PC-3 (cell line): ENCODE results near the gene TWIST2. TPM values are rescaled to one million over a fixed set of nuclear protein-coding genes. Genes with fewer than 3 reads are reported as not detected.

Source experiments
- ATAC-seq: fragments of 200-7000 bp; cut with Tn5 transposase; 2 replicates; pipeline ENCODE4 v1.9.1; 2020; ENCODE audit warnings: mild to moderate bottlenecking, moderate library complexity
- Bru-seq: library from RNA; stranded (reverse); fragments of 400-500 nt; gene quantifications from one replicate; lab custom pipeline; 2021; lab: Mats Ljungman, UMichigan
- BruChase-seq, 2 experiments: library from RNA; stranded (reverse); fragments of 400-500 nt; gene quantifications; one replicate each; lab custom pipeline; 2021; lab: Mats Ljungman, UMichigan
- BruUV-seq: library from RNA; stranded (reverse); fragments of 400-500 nt; replicated peaks from 2 replicates; lab custom pipeline; 2021; lab: Mats Ljungman, UMichigan
- CTCF ChIA-PET: fragments of 300-600 bp; sonication (Branson Sonifier 250); formaldehyde crosslinking; loops from one replicate; lab custom pipeline; 2022; ENCODE audit warnings: antibody characterized with exemption; lab: Charles Lee
- POLR2A ChIA-PET: fragments of 300-600 bp; sonication (Branson Sonifier 250); formaldehyde crosslinking; loops from one replicate; lab custom pipeline; 2022; ENCODE audit warnings: antibody characterized with exemption; ENCODE audit not compliant: unreplicated experiment; lab: Charles Lee
- DNase-seq: peaks from one replicate; pipeline ENCODE4 v3.0.0-alpha.2; 2015
- H2AFZ ChIP-seq: fragments of 300-600 bp; sonication (generic); 2 replicates; pipeline ENCODE4 v1.6.0; 2016; ENCODE audit warnings: antibody characterized with exemption, low read length
- H3F3A ChIP-seq: fragments of 300-600 bp; sonication (generic); one replicate; pipeline ENCODE4 v1.6.0; 2017; ENCODE audit warnings: antibody characterized with exemption, low read length, control low read depth, mild to moderate bottlenecking; ENCODE audit not compliant: unreplicated experiment
- H3K27ac ChIP-seq: fragments of 300-600 bp; sonication (generic); 2 replicates; pipeline ENCODE4 v1.5.1; 2016; ENCODE audit warnings: mild to moderate bottlenecking, low read length
- H3K27me3 ChIP-seq: fragments of 300-600 bp; sonication (generic); 2 replicates; pipeline ENCODE4 v1.6.1; 2016; ENCODE audit warnings: low read length, mixed read lengths
- H3K36me3 ChIP-seq: fragments of 300-600 bp; sonication (generic); 2 replicates; pipeline ENCODE4 v1.6.1; 2016; ENCODE audit warnings: low read depth, mixed run types, low read length, mixed read lengths
- H3K4me1 ChIP-seq: fragments of 300-600 bp; sonication (generic); 2 replicates; pipeline ENCODE4 v1.5.1; 2016; ENCODE audit warnings: low read length; ENCODE audit not compliant: insufficient read depth
- H3K4me2 ChIP-seq: fragments of 300-600 bp; sonication (generic); 2 replicates; pipeline ENCODE4 v1.6.0; 2016; ENCODE audit warnings: low read length
- H3K4me3 ChIP-seq: fragments of 300-600 bp; sonication (generic); 2 replicates; pipeline ENCODE4 v1.5.1; 2016; ENCODE audit warnings: mild to moderate bottlenecking, low read length, mixed read lengths
- H3K79me2 ChIP-seq: fragments of 300-600 bp; sonication (generic); 2 replicates; pipeline ENCODE4 v1.6.1; 2017; ENCODE audit warnings: low read length, mixed read lengths
- H3K9ac ChIP-seq: fragments of 300-600 bp; sonication (generic); 2 replicates; pipeline ENCODE4 v1.6.0; 2016; ENCODE audit warnings: mild to moderate bottlenecking, low read length
- H3K9me2 ChIP-seq: fragments of 300-600 bp; sonication (generic); replicated peaks from 2 replicates; pipeline ENCODE4 v1.6.1; 2016; ENCODE audit warnings: mixed run types, low read length, mixed read lengths
- H3K9me3 ChIP-seq: fragments of 300-600 bp; sonication (generic); 2 replicates; pipeline ENCODE4 v1.6.1; 2016; ENCODE audit warnings: low read length, mixed read lengths
- H4K20me1 ChIP-seq: fragments of 300-600 bp; sonication (generic); 2 replicates; pipeline ENCODE4 v1.6.1; 2016; ENCODE audit warnings: low read length, mixed read lengths
- EZH2 ChIP-seq: fragments of 300-600 bp; sonication (generic); IDR thresholded peaks from one replicate; pipeline ENCODE4 v1.6.1; 2017; ENCODE audit warnings: antibody characterized with exemption, mild to moderate bottlenecking, low read length; ENCODE audit not compliant: unreplicated experiment
- EZH2phosphoT487 ChIP-seq: fragments of 300-600 bp; sonication (generic); IDR thresholded peaks from 2 replicates; pipeline ENCODE4 v1.6.1; 2018; ENCODE audit warnings: mild to moderate bottlenecking, antibody characterized with exemption, low read length, borderline replicate concordance
- intact Hi-C: fragments of 100-400 bp; cut with micrococcal nuclease; formaldehyde crosslinking; loops from 2 replicates; pipeline ENCODE4 v1.9.0; 2023
- long read RNA-seq: library from polyadenylated mRNA; unstranded; transcript quantifications from one replicate; pipeline ENCODE4 v2.0.0, GENCODE V29; 2021; ENCODE audit not compliant: unreplicated experiment
- total RNA-seq: library from RNA; depleted of rRNA; stranded (reverse); fragments of >200 nt; gene quantifications from 2 replicates; pipeline ENCODE4 v1.2.3, GENCODE V29; 2014; rRNA removed
- TF ChIP-seq, protein P1 (sequence below): fragments of 300-600 bp; sonication (generic); conservative IDR thresholded peaks from 2 replicates; pipeline ENCODE4 v1.5.1; 2017; ENCODE audit warnings: antibody characterized with exemption, low read depth, mild to moderate bottlenecking, low read length

The TWIST2 gene
- total RNA-seq (4.4 and 5.8 TPM in 2 replicates), Bru-seq, nascent RNA (percentile 49 among the genes with signal in this experiment), BruChase-seq, experiment 1, labeled RNA remaining after a 6-hour chase (percentile 41 among the genes with signal in this experiment), BruChase-seq, experiment 2, labeled RNA remaining after a 2-hour chase (percentile 41 among the genes with signal in this experiment)
- long read RNA-seq, transcript TWIST2-202 (2 exons, 1,404 nt) = major isoform, 6 of 11 reads
- long read RNA-seq, partial matches to known transcripts = 2 of 11 reads
- long read RNA-seq, other reads (novel, unspliced or antisense) = 3 of 11 reads

DNA sequence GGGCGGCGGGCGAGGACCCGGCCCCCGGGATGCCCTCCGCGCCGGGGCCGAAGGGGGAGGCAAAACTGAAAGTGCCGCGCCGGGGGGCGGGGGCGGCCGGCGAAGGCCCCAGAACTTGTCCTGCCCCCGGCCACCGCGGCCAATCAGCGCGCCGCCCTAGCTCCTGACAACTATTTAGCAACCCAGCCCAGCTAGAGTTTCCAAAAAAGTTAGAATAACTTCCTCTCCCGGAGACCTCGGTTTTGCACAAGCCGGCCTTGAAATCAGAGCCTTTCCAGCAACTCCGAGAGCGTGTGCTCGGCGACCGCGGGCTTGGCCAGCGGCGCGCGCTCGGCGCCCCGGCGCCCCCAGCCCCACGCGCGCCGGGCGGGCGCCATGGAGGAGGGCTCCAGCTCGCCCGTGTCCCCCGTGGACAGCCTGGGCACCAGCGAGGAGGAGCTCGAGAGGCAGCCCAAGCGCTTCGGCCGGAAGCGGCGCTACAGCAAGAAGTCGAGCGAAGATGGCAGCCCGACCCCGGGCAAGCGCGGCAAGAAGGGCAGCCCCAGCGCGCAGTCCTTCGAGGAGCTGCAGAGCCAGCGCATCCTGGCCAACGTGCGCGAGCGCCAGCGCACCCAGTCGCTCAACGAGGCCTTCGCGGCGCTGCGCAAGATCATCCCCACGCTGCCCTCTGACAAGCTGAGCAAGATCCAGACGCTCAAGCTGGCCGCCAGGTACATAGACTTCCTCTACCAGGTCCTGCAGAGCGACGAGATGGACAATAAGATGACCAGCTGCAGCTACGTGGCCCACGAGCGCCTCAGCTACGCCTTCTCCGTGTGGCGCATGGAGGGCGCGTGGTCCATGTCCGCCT, at the start of gene TWIST2:
TWIST2 (plus strand) TSS at position 245 of the 850 bp plus-strand sequence; CDS start at position 376, 131 bp downstream.
- DNase-seq (peak; percentile 28), ATAC-seq (peak; percentile 71)
- H3K27me3 ChIP-seq = no peaks in the 10 kb centered on the region
- H3K9me3 ChIP-seq = no peaks in the 10 kb centered on the region
- no peak within 1 kb of the TSS for H3K9ac ChIP-seq
- H3K9me2 ChIP-seq = no peaks in the 10 kb centered on the region
- H3F3A ChIP-seq = no peaks in the 10 kb centered on the region
- CTCF ChIA-PET = no interaction called here
- peak within 1 kb of the TSS; percentile 56 for H3K4me2 ChIP-seq
- H4K20me1 ChIP-seq = no peaks in the 10 kb centered on the region
- POLR2A ChIA-PET = no interaction called here
- TF ChIP-seq EZH2 = no peak
- TF ChIP-seq, protein P1, sequence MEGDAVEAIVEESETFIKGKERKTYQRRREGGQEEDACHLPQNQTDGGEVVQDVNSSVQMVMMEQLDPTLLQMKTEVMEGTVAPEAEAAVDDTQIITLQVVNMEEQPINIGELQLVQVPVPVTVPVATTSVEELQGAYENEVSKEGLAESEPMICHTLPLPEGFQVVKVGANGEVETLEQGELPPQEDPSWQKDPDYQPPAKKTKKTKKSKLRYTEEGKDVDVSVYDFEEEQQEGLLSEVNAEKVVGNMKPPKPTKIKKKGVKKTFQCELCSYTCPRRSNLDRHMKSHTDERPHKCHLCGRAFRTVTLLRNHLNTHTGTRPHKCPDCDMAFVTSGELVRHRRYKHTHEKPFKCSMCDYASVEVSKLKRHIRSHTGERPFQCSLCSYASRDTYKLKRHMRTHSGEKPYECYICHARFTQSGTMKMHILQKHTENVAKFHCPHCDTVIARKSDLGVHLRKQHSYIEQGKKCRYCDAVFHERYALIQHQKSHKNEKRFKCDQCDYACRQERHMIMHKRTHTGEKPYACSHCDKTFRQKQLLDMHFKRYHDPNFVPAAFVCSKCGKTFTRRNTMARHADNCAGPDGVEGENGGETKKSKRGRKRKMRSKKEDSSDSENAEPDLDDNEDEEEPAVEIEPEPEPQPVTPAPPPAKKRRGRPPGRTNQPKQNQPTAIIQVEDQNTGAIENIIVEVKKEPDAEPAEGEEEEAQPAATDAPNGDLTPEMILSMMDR = no peak
- TF ChIP-seq EZH2phosphoT487 = no peak
- peak within 1 kb of the TSS; percentile 59; the same call in 1 of the 2 replicates for H2AFZ ChIP-seq
- intact Hi-C loops = no loop called here
- H3K36me3 ChIP-seq = no peaks in the 10 kb centered on the region
- no peaks in the 10 kb centered on the region for H3K4me1 ChIP-seq
- H3K4me3 ChIP-seq = peak within 1 kb of the TSS; percentile 58
- BruUV-seq = no TSS peak
- no peaks in the 10 kb centered on the region for H3K79me2 ChIP-seq
- H3K27ac ChIP-seq = no peak within 1 kb of the TSS

DNA sequence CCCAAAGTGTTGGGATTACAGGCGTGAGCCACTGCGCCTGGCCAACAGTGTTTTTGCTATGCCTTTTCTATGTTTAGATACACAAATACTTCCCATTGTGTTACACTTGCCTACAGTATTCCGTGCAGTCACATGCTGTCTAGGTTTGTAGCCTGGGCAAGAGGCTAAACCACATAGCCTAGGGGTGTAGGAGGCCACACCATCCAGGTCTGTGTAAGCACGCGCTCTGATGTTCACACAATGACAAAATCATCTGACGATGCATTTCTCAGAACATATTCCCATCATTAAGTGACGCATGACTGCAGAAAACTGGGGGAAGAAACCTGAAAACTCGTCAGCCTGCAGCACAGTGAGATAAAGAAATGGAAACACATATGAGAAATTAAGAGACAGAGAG, 46.1 kb upstream of the TWIST2 start:
- no peak overlapping the region for H3K4me3 ChIP-seq
- H3K36me3 ChIP-seq = no peaks in the 10 kb centered on the region
- no peak overlapping the region for H3K9ac ChIP-seq
- BruUV-seq = no TSS peak
- H3F3A ChIP-seq = no peaks in the 10 kb centered on the region
- H3K4me1 ChIP-seq = no peaks in the 10 kb centered on the region; the same call in 1 of the 2 replicates
- intact Hi-C loops = no loop called here
- no peaks in the 10 kb centered on the region for H3K79me2 ChIP-seq
- TF ChIP-seq EZH2 (no peak), EZH2phosphoT487 (no peak)
- TF ChIP-seq, protein P1 = no peak
- H4K20me1 ChIP-seq = no peaks in the 10 kb centered on the region
- ChIA-PET POLR2A (no interaction called here), CTCF (no interaction called here)
- H3K4me2 ChIP-seq = no peak overlapping the region
- DNase-seq (no peak), ATAC-seq (no peak)
- no peaks in the 10 kb centered on the region for H3K9me3 ChIP-seq
- H3K27ac ChIP-seq = no peak overlapping the region
- H3K9me2 ChIP-seq = no peaks in the 10 kb centered on the region
- no peak overlapping the region for H2AFZ ChIP-seq
- H3K27me3 ChIP-seq = no peaks in the 10 kb centered on the region
